Neutrophil (primary cell): ENCODE results near the gene FAM222B.
"Not testable (repeated sequence)": the region's sequence is repeated elsewhere in the genome, so short reads cannot be mapped to it uniquely, and the experiment has no call there.

Experiments used
- H3K27ac ChIP-seq: fragments of 200-600 bp; sonication (generic); 2 replicates; pipeline ENCODE4 v1.5.1; 2016; ENCODE audit warnings: mild to moderate bottlenecking, moderate library complexity
- H3K27me3 ChIP-seq: fragments of 200-600 bp; sonication (generic); 2 replicates; pipeline ENCODE4 v1.6.0; 2016; ENCODE audit warnings: mild to moderate bottlenecking
- H3K36me3 ChIP-seq: fragments of 200-600 bp; sonication (generic); 2 replicates; pipeline ENCODE4 v1.5.1; 2017
- H3K4me1 ChIP-seq, 2 experiments: fragments of 200-600 bp in 1 of 2; sonication (generic) in 1 of 2; 1 replicate in 1 of 2; 2 replicates in 1 of 2; pipeline versions ENCODE4 v1.5.1 to v1.6.1; 2013 to 2016; ENCODE audit warnings: low read depth in 1 of 2, low read length in 1 of 2, mild to moderate bottlenecking in 1 of 2, moderate library complexity in 1 of 2; ENCODE audit not compliant: control insufficient read depth in 1 of 2, insufficient read depth in 1 of 2
- H3K4me3 ChIP-seq, 2 experiments: fragments of 200-600 bp in 1 of 2; sonication (generic) in 1 of 2; 1 replicate in 1 of 2; 2 replicates in 1 of 2; pipeline ENCODE4 v1.5.1; 2013 to 2016; ENCODE audit warnings: low read depth in 1 of 2, low read length in 1 of 2, mild to moderate bottlenecking in 1 of 2, moderate library complexity in 1 of 2
- H3K9me3 ChIP-seq: fragments of 200-600 bp; sonication (generic); 2 replicates; pipeline ENCODE4 v1.5.1; 2016
- CTCF ChIP-seq: fragments of 200-600 bp; sonication (generic); IDR thresholded peaks from 2 replicates; pipeline ENCODE4 v1.5.1; 2016; ENCODE audit warnings: antibody characterized with exemption

FAM222B gene

GRCh38 chr17:28854457-28855335 lies 12.1 kb upstream of the FAM222B start, which contains the start of gene ERAL1:
Gene ERAL1, plus strand, starts transcription at chr17:28855016. Its CDS starts 19 bp downstream, at chr17:28855035.
- no peak for TF ChIP-seq CTCF
- Histone ChIP-seq H3K4me3 (peak within 1 kb of the TSS; percentile 58 to 70), H3K4me1 (peaks cover 11 to 12% of the 10 kb centered on the region in 2 experiments), H3K27me3 (no peaks in the 10 kb centered on the region), H3K9me3 (no peaks in the 10 kb centered on the region), H3K27ac (peak within 1 kb of the TSS; percentile 60), H3K36me3 (peaks cover 18% of the 10 kb centered on the region)

GRCh38 chr17:28853295-28853694 lies 10.7 kb upstream of the FAM222B start:
- no peak for TF ChIP-seq CTCF
- peaks cover 11 to 12% of the 10 kb centered on the region in 2 experiments for H3K4me1 ChIP-seq
- no peak overlapping the region for H3K4me3 ChIP-seq
- H3K27me3 ChIP-seq: no peaks in the 10 kb centered on the region
- peaks cover 10% of the 10 kb centered on the region for H3K36me3 ChIP-seq
- no peaks in the 10 kb centered on the region for H3K9me3 ChIP-seq
- H3K27ac ChIP-seq: no peak overlapping the region

GRCh38 chr17:28849281-28849680 lies 6.7 kb upstream of the FAM222B start:
- Histone ChIP-seq H3K4me1 (peaks cover 3% of the 10 kb centered on the region in 2 experiments), H3K9me3 (no peaks in the 10 kb centered on the region), H3K36me3 (no peaks in the 10 kb centered on the region), H3K27ac (no peak overlapping the region), H3K4me3 (no peak overlapping the region), H3K27me3 (no peaks in the 10 kb centered on the region)
- TF ChIP-seq CTCF: no peak

GRCh38 chr17:28848667-28849066 lies 6.1 kb upstream of the FAM222B start:
- H3K4me3 ChIP-seq, H3K27me3 ChIP-seq, H3K4me1 ChIP-seq, H3K27ac ChIP-seq, H3K9me3 ChIP-seq, H3K36me3 ChIP-seq: not testable (repeated sequence)
- peak; percentile 56 for TF ChIP-seq CTCF

GRCh38 chr17:28846699-28847098 lies 4.1 kb upstream of the FAM222B start:
- not testable (repeated sequence) for H3K9me3 ChIP-seq, H3K27me3 ChIP-seq
- peaks cover 7 to 11% of the 10 kb centered on the region in 2 experiments for H3K4me1 ChIP-seq

GRCh38 chr17:28846231-28846630 lies 3.6 kb upstream of the FAM222B start:
- H3K9me3 ChIP-seq: no peaks in the 10 kb centered on the region
- no peak overlapping the region for H3K27ac ChIP-seq
- H3K27me3 ChIP-seq: no peaks in the 10 kb centered on the region
- H3K4me3 ChIP-seq: no peak overlapping the region
- H3K36me3 ChIP-seq: no peaks in the 10 kb centered on the region
- peaks cover 10 to 12% of the 10 kb centered on the region in 2 experiments for H3K4me1 ChIP-seq
- TF ChIP-seq CTCF: no peak

More at GRCh38 chr17:28846699-28847098, 4.1 kb upstream of the FAM222B start:
- H3K36me3 ChIP-seq, H3K4me3 ChIP-seq, H3K27ac ChIP-seq: not testable (repeated sequence)
